GM21526 (cell line): Measurements from ENCODE around the gene RAB38.

Source experiments
- ATAC-seq: cut with Tn5 transposase; IDR thresholded peaks from one replicate; pipeline ENCODE4 v1.9.1; 2021; ENCODE audit warnings: moderate library complexity; ENCODE audit not compliant: unreplicated experiment, low FRiP score

Gene RAB38

DNA sequence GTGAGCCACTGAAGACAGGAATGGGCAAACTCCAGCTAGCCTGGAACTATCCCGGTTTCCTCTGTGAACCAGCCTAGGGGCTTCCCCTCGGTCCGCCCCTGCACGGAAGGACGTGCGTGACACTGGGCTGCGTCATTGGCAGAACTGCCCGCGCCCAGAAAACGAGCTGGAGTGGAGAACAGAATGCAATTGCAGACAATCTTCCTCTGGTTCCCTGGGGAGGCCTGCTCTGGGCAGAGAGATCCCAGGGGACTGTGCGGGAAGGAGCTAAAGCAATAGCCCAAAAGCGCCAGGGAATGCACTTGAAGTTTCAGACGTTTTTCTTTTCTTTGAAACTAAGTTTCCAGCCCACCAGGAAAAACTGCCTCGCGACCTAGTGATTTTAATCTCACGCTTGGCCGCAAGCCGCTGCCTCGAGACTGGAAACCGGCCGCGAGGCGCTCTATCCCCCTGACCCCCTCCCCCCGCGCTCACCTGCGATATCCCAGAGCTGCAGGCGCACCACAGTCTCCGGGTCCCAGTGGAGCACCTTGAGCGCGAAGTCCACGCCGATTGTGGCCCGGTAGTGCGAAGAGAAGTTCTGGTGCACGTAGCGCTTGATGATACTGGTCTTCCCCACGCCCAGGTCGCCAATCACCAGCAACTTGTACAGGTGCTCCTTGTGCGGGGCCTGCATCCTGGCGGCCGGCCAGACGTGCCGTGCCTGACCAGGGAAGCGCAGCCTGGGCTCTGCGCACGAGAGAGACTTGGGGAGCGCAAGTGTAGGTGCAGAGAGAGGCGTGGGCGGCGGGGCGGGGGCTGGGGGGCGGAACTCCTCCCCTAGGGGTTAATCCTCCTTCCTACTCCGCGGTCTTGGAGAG is at the start of gene RAB38:
Gene RAB38 (minus strand): TSS at position 735 of the 860 bp plus-strand sequence. CDS start 59 bp downstream, at position 676.
- ATAC-seq, result peak; percentile 54

DNA sequence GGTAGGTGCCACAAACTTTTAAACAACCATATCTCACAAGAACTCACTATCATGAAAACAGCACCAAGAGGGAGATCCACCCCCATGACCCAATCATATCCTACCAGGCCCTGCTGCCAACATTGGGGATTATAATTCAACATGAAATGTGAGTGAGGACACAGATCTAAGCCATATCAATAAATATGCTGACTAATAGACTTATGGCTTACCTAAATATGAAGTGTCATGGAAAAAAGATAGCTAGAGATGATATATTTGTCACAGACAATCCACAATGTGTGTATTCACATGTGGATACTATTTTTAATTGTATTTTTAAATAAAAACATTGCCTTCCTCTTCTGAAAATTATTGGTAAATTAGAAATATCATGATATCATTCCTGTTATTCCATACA is 38.2 kb upstream of the RAB38 start:
- no peak for ATAC-seq

DNA sequence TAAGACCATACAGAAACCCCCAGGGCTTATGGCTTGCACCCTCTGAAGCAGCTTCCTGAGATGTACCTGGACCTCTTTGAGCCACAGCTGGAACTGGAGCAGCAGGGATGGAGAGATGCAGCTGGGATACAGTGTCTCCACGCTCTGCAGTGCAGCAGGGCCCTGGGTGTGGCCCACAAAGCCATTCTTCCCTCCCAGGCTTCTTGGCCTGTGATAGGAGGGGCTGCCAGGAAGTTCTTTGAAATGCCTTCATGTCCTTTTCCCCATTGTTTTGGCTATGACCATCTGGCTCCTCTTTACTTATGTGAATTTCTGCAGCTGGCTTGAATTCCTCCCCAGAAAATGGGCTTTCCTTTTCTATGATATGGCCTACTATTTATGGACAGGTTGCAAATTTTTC is 37.1 kb upstream of the RAB38 start:
- ATAC-seq, result no peak

DNA sequence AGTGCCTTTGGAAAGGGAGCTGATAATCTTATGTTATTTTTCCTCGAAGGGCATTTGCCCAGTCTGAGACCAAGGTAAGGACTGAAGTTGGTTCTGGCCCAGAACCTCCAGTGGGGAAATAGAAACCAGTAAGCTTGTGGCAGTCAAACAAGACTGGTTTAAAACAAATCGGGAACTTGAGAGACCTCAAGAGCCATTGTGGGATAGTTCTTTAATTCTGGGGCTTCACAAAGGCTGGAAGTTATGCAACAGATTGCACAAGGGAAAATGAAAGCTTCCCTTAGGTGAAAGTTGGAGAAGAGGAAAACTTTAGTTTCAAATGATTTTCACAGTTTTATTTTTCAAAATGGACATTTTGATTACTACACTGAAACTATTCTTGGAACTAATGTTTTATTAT is 33.5 kb upstream of the RAB38 start:
- no peak for ATAC-seq

DNA sequence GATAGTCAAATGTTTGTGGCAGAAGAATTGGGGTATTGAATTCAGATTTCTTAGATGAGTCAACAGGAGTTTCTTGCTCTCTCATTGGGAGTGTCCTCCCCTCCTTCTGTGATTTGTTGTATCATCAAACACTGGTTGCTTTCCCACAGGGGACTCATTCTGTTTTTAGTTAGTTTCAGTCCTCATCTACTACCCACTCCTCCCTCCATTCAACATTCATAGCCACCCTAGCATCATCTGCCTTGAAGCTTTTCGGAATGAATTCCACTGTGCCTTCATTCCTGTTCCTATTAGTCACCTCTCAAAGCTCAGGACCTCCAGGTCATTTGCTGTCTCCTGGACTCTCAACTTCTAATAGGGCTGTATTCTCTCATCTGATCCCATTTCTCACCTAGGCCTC is 31.5 kb upstream of the RAB38 start:
- ATAC-seq, result no peak

- ATAC-seq, result no peak
Measured at GRCh38 chr11:88204353-88204752, 29.1 kb upstream of the RAB38 start.

DNA sequence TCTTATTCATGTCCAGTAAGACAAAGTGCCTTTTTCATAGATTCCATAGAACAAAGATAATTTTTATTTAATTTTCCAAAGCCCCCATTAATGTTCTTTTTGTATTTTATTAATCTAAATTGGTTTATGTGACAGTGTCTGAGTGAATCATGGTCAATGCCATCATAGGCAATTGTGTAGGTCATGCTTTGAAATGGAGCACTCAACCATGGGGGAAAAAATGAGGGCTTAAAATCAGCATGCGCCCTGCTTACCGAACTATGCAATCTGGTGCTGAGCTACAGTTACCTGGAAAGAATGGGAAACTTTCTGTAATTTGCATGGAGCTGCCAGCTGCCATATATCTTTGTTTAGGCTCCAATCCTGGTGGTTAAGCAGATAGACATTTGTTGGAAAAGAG is 28.4 kb upstream of the RAB38 start:
- ATAC-seq, result no peak

DNA sequence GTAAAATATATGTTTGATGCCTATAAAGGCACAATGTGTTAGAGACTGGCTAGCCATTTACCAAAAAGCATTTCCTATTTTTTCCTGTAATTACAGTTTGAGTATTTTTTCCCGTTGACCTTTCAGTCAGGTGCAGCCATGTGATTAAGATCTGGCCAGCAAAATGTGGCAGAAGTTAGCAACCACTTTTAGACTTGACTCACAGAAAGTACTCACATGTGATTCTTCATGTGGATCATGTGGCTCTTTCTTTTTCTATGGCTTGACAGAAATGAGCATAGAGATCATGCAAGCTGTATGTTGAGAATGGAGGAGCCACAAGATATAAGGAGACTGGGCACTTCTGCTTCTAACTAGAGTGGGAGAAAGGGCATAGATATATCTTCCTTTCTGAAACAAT is 27.3 kb upstream of the RAB38 start:
- no peak for ATAC-seq

DNA sequence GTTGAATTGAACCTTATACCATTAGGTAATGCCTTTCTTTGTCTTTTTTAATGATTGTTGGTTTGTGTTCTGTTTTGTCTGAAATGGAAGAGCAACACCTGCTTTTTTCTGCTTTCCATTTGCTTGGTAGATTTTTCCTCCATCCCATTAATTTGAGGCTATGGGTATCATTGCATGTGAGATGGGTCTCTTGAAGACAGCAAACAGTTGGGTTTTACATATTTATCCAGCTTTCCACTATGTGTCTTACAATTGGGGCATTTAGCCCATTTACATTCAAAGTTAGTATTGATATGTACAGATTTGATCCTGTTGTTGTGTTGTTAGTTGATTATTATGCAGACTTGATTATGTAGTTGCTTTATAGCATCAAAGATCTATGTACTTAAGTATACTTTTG is 21.1 kb upstream of the RAB38 start:
- ATAC-seq, result no peak

DNA sequence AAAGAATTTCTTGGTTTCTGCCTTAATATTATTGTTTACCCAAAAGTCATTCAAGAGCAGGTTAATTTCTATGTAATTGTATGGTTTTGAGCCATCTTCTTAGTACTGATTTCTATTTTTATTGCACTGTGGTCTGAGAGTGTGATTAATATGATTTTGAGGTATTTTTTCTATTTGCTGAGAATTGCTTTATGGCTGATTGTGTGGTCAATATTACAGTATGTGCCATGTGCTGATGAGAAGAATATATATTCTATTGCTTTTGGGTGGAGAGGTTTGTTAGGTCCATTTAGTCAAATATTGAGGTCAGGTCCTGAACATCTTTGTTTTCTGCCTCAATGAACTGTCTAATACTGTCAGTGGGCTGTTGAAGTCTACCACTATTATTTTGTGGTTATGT is 20.7 kb upstream of the RAB38 start:
- ATAC-seq, result no peak

DNA sequence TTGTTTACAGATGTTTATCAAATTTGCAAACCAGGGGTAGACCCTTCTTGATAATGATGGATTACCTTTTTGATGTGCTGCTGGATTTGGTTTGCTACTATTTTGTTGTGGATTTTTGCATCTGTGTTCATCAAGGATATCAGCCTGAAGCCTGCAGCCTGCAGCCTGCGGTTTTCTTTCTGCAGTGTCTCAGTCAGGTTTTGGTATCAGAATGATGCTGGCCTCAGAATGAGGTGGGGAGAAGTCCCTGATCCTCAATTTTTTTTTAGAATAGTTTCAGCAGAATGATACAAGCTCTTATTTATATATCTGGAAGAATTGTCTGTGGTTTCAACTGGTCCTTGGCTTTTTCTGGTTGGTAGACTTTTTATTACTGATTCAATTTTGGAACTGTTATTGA is 19.7 kb upstream of the RAB38 start:
- no peak for ATAC-seq

DNA sequence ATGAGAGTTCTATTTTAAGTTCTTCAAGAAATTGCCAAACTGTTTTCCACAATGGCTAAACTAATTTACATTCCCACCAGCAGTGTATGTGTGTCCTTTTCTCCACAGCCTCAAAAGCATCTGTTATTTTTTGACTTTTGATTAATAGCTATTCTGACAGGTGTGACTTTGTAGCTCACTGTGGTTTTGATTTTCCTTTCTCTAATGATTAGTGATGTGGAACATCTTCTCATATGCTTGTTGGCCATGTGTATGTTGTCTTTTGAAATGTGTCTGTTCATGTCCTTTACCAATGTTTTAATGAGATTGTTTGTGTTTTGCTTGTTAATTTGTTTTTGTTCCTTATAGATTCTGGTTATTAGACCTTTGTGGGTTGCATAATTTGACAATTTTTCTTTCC is 18.0 kb upstream of the RAB38 start:
- no peak for ATAC-seq

GRCh38 chr11:88188932-88189253 is 13.7 kb upstream of the RAB38 start:
- no peak for ATAC-seq

DNA sequence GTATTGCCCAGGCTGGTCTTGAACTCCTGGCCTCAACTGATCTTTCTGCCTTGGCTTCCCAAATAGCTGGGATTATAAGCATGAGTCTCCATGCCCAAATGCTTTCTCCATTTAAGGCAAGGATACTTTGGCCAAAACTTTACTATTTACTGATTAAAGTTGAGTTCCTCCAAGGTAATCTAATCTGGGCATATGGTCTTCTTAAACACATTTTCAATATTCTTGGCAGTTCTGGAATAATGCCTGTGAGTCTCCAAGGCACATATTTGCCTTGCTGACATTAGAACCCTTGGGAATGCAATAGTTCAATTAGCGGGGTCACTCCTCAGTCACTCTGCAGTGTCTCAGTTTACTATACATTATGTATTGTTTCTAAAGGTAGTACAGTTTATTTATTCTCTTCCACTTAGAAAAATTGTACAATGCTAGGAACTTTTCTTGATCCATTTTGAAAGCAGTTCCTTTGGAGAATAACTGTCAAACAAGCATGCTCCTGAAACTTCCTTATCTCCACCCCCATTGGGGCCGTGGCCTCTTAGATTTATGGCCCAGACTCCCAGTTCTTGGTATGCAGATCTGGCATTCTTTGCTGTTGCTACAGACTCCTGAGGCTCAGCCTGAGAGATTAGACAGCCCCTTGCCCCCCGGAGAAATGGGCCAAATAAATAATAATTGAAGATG is 13.1 kb upstream of the RAB38 start:
- ATAC-seq, result no peak

DNA sequence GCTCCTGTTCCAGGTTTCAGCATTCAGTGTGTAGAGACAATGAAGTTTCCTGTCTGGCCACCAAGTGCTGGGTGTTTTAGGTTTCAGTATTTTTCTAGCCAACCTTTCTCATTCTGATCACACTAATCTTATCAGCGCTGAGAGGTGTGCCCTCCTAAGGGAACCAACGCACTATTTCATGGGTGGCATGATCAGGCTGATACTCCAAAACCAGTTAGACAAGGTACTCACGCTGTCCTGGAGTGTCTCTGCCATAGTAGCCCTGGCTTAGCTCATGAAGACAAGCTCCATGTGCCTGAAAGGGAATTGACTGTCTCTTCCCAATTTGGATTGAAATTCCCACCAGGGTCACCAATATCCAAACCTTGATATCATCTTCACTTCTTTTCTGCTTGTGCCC is 8.0 kb upstream of the RAB38 start:
- ATAC-seq, result no peak

GRCh38 chr11:88181776-88182175 is 6.5 kb upstream of the RAB38 start:
- ATAC-seq, result no peak

GRCh38 chr11:88179971-88180629 is 4.9 kb upstream of the RAB38 start:
- no peak for ATAC-seq

DNA sequence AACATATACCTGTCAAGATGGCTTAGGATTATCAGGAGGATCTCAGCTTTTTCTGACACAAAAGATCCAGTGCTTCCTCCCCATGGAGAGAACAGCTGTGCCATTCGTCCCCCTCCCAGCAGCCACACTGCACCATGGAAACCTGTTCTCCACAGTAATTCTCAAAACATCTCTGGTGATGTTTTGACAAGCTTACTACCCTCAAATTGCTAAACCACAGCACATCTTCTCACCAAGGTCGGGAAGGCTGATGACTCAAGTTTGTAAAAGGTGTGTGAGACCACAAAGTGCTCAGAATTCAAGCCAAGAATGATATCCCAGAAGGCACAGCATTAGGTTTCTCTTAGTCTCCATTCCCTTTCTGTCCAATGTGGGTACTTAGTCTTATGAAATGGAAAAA is 3.9 kb upstream of the RAB38 start:
- peak; percentile 74 for ATAC-seq

GRCh38 chr11:88178191-88178590 is 2.9 kb upstream of the RAB38 start:
- ATAC-seq, result no peak

DNA sequence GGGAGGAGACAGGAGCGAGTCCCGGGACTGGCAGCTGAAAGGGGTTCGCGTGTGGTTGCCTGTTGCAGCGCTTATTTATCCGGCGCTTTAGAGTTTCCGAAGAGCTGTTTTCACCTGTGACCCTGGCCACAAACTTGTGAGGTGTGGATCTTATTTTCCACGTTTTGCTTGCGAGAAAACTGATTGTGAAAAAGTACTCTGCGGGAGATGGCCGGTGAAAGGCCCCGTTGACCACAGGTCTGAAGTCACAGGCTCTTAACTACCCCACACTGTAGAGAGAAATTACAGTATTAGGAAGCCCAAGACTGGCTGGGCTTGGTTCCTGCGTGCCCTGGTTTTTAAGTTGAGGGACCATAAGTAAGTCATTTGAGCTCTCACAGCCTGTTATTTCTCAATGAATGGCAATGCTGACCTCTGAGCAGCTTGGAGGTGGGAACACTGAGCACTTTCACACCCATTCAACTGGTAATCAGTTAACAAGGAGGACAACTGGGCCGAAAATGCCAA is 379 bp upstream of the RAB38 start:
- no peak for ATAC-seq

GRCh38 chr11:88173956-88174355 is 1.3 kb downstream of the RAB38 start:
- no peak for ATAC-seq

GRCh38 chr11:88171982-88172381 is 3.3 kb downstream of the RAB38 start:
- ATAC-seq, result no peak
